ENCODE measurements around the gene IL1F10. TPM values are rescaled to one million over a fixed set of nuclear protein-coding genes. Genes with fewer than 3 reads are reported as not detected.

The IL1F10 gene
- total and polyA plus RNA-seq, 2 donors (not counting 3 experiments of a cell fraction or from before 2014, with no cell fraction given): not detected

GRCh38 chr2:113113807-113114206 lies 46.0 kb downstream of the IL1F10 start:
- dilution Hi-C loops (cut with MboI; ENCODE audit: extremely low pct_ligation_motif_present, low sequenced_read_pairs) (no loop called here), intact Hi-C loops (cut with micrococcal nuclease) (no loop called here)
- ChIA-PET CTCF (no interaction called here), POLR2A (no interaction called here)
- Histone ChIP-seq H3K9me3 (replicated peaks; ENCODE audit: control insufficient read depth, insufficient read depth, low read length) (no peaks in the 10 kb centered on the region), H3K27me3 (ENCODE audit: control insufficient read depth in 2 of 2, insufficient read depth in 2 of 2, low read length in 2 of 2) (no peaks in the 10 kb centered on the region), H3K27ac (ENCODE audit: insufficient read depth, low read depth, low read length) (no peak overlapping the region), H3K36me3 (ENCODE audit: control insufficient read depth in 2 of 2, extremely low read depth in 1 of 2, insufficient read depth in 2 of 2, low read length in 2 of 2) (no peaks in the 10 kb centered on the region), H3K4me2 (ENCODE audit: insufficient read depth, low read length) (no peak overlapping the region), H3K79me2 (ENCODE audit: control insufficient read depth, insufficient read depth, low read length) (no peaks in the 10 kb centered on the region), H2AFZ (ENCODE audit: low read depth, low read length) (no peak overlapping the region), H3K4me3 (replicated peaks in 1 of 3; ENCODE audit: insufficient read depth in 1 of 3, low read depth in 1 of 3, low read length in 3 of 3) (no peak overlapping the region), H4K20me1 (replicated peaks; ENCODE audit: control insufficient read depth, extremely low read depth, insufficient read depth, low read length) (no peaks in the 10 kb centered on the region), H3K9me1 (replicated peaks; ENCODE audit: control insufficient read depth, extremely low read depth, insufficient read depth, low read length) (no peaks in the 10 kb centered on the region), H3K4me1 (ENCODE audit: control insufficient read depth, extremely low read depth, insufficient read depth, low read length) (no peaks in the 10 kb centered on the region), H3K9ac (replicated peaks; ENCODE audit: extremely low read depth, insufficient read depth, low read length) (no peak overlapping the region)
- TF ChIP-seq MYC (IDR thresholded peaks at IDR 0.05; ENCODE audit: low read depth, low read length): no peak
- no peak for TF ChIP-seq CTCF (IDR thresholded peaks at IDR 0.05; ENCODE audit: extremely low read depth in 1 of 2, insufficient read depth in 1 of 2, low read depth in 1 of 2, low read length in 2 of 2)
- TF ChIP-seq GATA2 (IDR thresholded peaks at IDR 0.05; ENCODE audit: insufficient read depth, insufficient read length, low read depth, low read length): no peak
- TF ChIP-seq JUN (IDR thresholded peaks at IDR 0.05; ENCODE audit: borderline replicate concordance, insufficient read depth, insufficient read length, low read depth): no peak
- no peak for TF ChIP-seq POLR2AphosphoS5 (IDR thresholded peaks at IDR 0.05; ENCODE audit: insufficient read depth, low read depth, low read length)
- TF ChIP-seq FOS (IDR thresholded peaks at IDR 0.05; ENCODE audit: borderline replicate concordance, insufficient read depth, low read length): no peak
- no peak for TF ChIP-seq EZH2 (IDR thresholded peaks at IDR 0.05; ENCODE audit: borderline replicate concordance, low read depth, low read length, severe bottlenecking)
- TF ChIP-seq POLR2A (IDR thresholded peaks at IDR 0.05; ENCODE audit: low read depth, low read length): no peak
- no peak for TF ChIP-seq MAX (IDR thresholded peaks at IDR 0.05; ENCODE audit: insufficient read depth, insufficient read length)
- BruUV-seq (replicated peaks): no TSS peak
- FAIRE-seq: no peak
- no peak for DNase-seq (ENCODE audit: low read depth, low spot score)

All from endothelial cell of umbilical vein (primary cell).